ENCODE results near the gene OSGIN1.

- TF ChIP-seq CTCF (IDR thresholded peaks at IDR 0.05; ENCODE audit: borderline replicate concordance, extremely low read depth, low read length, poor library complexity, severe bottlenecking) (no peak), EZH2 (IDR thresholded peaks at IDR 0.05; ENCODE audit: borderline replicate concordance, low read depth, low read length, severe bottlenecking) (no peak)
Observed at GRCh38 chr16:83911290-83911689, 41.8 kb upstream of the OSGIN1 start.
